HepG2 (cell line): ENCODE results near the gene SOX12. TPM values are rescaled to one million over a fixed set of nuclear protein-coding genes. Genes with fewer than 3 reads are reported as not detected.
A peak's percentile ranks its signal among the peaks of the same experiment; 100 is the strongest.

ENCODE experiments used
- CBX5 ChIP-seq: sonication (generic); formaldehyde crosslinking; IDR thresholded peaks from 2 replicates; pipeline ENCODE4 v1.4.0; 2020; ENCODE audit warnings: missing genetic modification reagents, borderline replicate concordance
- CEBPG ChIP-seq: IDR thresholded peaks from 2 replicates; pipeline ENCODE4 v1.6.1; 2016
- E2F2 ChIP-seq: sonication (generic); formaldehyde crosslinking; IDR thresholded peaks from 2 replicates; pipeline ENCODE4 v1.4.0; 2020; ENCODE audit warnings: missing genetic modification reagents, borderline replicate concordance
- HMG20A ChIP-seq: IDR thresholded peaks from 2 replicates; pipeline ENCODE4 v1.6.1; 2016; ENCODE audit warnings: borderline replicate concordance
- HNF1A ChIP-seq, 2 experiments: sonication (generic) in 1 of 2; formaldehyde crosslinking in 1 of 2; IDR thresholded peaks; 2 replicates each; pipeline versions ENCODE4 v1.4.0 to v1.6.1; 2016 to 2020; ENCODE audit warnings: borderline replicate concordance in 1 of 2, low read depth in 1 of 2, mild to moderate bottlenecking in 1 of 2, missing genetic modification reagents in 1 of 2
- HOXA5 ChIP-seq: sonication (generic); formaldehyde crosslinking; IDR thresholded peaks from 2 replicates; pipeline ENCODE4 v1.4.0; 2020; ENCODE audit warnings: missing genetic modification reagents
- KLF13 ChIP-seq: sonication (generic); formaldehyde crosslinking; IDR thresholded peaks from 2 replicates; pipeline ENCODE4 v1.4.0; 2020; ENCODE audit warnings: mild to moderate bottlenecking, missing genetic modification reagents
- RFX1 ChIP-seq: fragments of 450-650 bp; IDR thresholded peaks from 2 replicates; pipeline ENCODE4 v1.6.1; 2017
- RXRA ChIP-seq: sonication (generic); formaldehyde crosslinking; IDR thresholded peaks from 2 replicates; pipeline ENCODE4 v1.5.1; 2020; ENCODE audit warnings: missing genetic modification reagents
- RXRB ChIP-seq: IDR thresholded peaks from 2 replicates; pipeline ENCODE4 v1.6.1; 2016; ENCODE audit warnings: borderline replicate concordance, missing genetic modification reagents, missing compliant biosample characterization
- SOX5 ChIP-seq: IDR thresholded peaks from 2 replicates; pipeline ENCODE4 v1.6.1; 2016; ENCODE audit warnings: borderline replicate concordance
- THYN1 ChIP-seq: sonication (generic); formaldehyde crosslinking; IDR thresholded peaks from 2 replicates; pipeline ENCODE4 v1.8.1; 2023; ENCODE audit warnings: low read depth, mild to moderate bottlenecking, moderate library complexity, missing genetic modification reagents, borderline replicate concordance
- XBP1 ChIP-seq: sonication (generic); formaldehyde crosslinking; IDR thresholded peaks from 2 replicates; pipeline ENCODE4 v1.5.0; 2020; ENCODE audit warnings: missing genetic modification reagents
- ZBTB2 ChIP-seq: sonication (generic); formaldehyde crosslinking; IDR thresholded peaks from 2 replicates; pipeline ENCODE4 v1.8.0; 2022; ENCODE audit warnings: low read depth, missing genetic modification reagents
- ZNF879 ChIP-seq: sonication (generic); formaldehyde crosslinking; IDR thresholded peaks from 2 replicates; pipeline ENCODE4 v1.8.1; 2023; ENCODE audit warnings: missing genetic modification reagents
- ZZZ3 ChIP-seq: sonication (generic); formaldehyde crosslinking; IDR thresholded peaks from 2 replicates; pipeline ENCODE4 v1.4.0; 2020; ENCODE audit warnings: missing genetic modification reagents, mild to moderate bottlenecking, borderline replicate concordance
- polyA plus RNA-seq, 8 experiments: library from polyadenylated mRNA; depleted of rRNA in 3 of 8; stranded (reverse) in 7 of 8; unstranded in 1 of 8; fragments of >200 nt; fragmentation: Illumina TruSeq in 4 of 8; extraction: Trizol in 4 of 8; gene quantifications; 2 replicates each; pipeline versions ENCODE4 v1.2.1 to v1.2.3, GENCODE V29; 2011 to 2016; ENCODE audit warnings: low read depth in 4 of 8, missing spikeins in 1 of 8, mixed read lengths in 1 of 8; ENCODE audit not compliant: insufficient read depth in 1 of 8
- total RNA-seq, 5 experiments: library from RNA; depleted of rRNA; stranded (reverse); fragments of >200 nt; fragmentation: Illumina TruSeq; extraction: Trizol; gene quantifications; 2 replicates each; pipeline ENCODE4 v1.2.3, GENCODE V29; 2016; ENCODE audit warnings: low read depth in 1 of 5

Gene SOX12
- total and polyA plus RNA-seq, 2 of the 13 experiments (the other 11 are each of a cell fraction or from before 2014, with no cell fraction given) = 10.0 to 18.7 TPM

GRCh38 chr20:370151-370600 lies 44.8 kb downstream of the SOX12 start (continued):
- 0 out of 2 replicates have a peak, but pooled peaks have one; percentile 33 for TF ChIP-seq HNF1A (IDR thresholded peaks at IDR 0.05; ENCODE audit: low read depth)
- TF ChIP-seq HNF1A (CRISPR knock-in tag; IDR thresholded peaks at IDR 0.05; ENCODE audit: borderline replicate concordance) = no peak
- TF ChIP-seq CEBPG (CRISPR knock-in tag) = peak; percentile 72
- peak; percentile 46; the same call in 1 of the 2 replicates for TF ChIP-seq RXRA (CRISPR knock-in tag)
- TF ChIP-seq SOX5 = peak; percentile 78; the same call in 1 of the 2 replicates
- no peak for TF ChIP-seq RFX1
- peak; percentile 34; the same call in 1 of the 2 replicates for TF ChIP-seq HOXA5 (CRISPR knock-in tag)
- TF ChIP-seq HMG20A (CRISPR knock-in tag) = peak; percentile 78; the same call in 1 of the 2 replicates
- TF ChIP-seq THYN1 (CRISPR knock-in tag) = no peak
- TF ChIP-seq ZZZ3 = no peak
- TF ChIP-seq CBX5 (CRISPR knock-in tag) = peak; percentile 77; the same call in 1 of the 2 replicates
- TF ChIP-seq ZBTB2 (CRISPR knock-in tag) = no peak
- no peak for TF ChIP-seq XBP1 (CRISPR knock-in tag)
- no peak for TF ChIP-seq ZNF879 (CRISPR knock-in tag)
- no peak for TF ChIP-seq E2F2 (CRISPR knock-in tag)
- TF ChIP-seq KLF13 = no peak
- TF ChIP-seq RXRB (CRISPR knock-in tag) = peak; percentile 58; the same call in 1 of the 2 replicates
